Choroid plexus epithelial cell (primary cell): ENCODE results near the gene BMPR1A.
A peak's percentile ranks its signal among the peaks of the same experiment; 100 is the strongest.

ENCODE experiments used
- DNase-seq: peaks from one replicate; pipeline ENCODE4 v3.0.0-alpha.2; 2010; ENCODE audit warnings: low read depth
- H3K4me3 ChIP-seq: 2 replicates; pipeline ENCODE4 v1.5.1; 2011; ENCODE audit warnings: low read depth, mild to moderate bottlenecking, control low read depth, low read length, moderate library complexity
- TF ChIP-seq, protein P1 (sequence below): conservative IDR thresholded peaks from 2 replicates; pipeline ENCODE4 v1.5.1; 2011; ENCODE audit warnings: low read depth, mild to moderate bottlenecking, control low read depth, inconsistent platforms, low read length, moderate library complexity

BMPR1A gene

GRCh38 chr10:86942441-86943315 is 186.3 kb downstream of the BMPR1A start:
- no peak for DNase-seq
- TF ChIP-seq, protein P1, sequence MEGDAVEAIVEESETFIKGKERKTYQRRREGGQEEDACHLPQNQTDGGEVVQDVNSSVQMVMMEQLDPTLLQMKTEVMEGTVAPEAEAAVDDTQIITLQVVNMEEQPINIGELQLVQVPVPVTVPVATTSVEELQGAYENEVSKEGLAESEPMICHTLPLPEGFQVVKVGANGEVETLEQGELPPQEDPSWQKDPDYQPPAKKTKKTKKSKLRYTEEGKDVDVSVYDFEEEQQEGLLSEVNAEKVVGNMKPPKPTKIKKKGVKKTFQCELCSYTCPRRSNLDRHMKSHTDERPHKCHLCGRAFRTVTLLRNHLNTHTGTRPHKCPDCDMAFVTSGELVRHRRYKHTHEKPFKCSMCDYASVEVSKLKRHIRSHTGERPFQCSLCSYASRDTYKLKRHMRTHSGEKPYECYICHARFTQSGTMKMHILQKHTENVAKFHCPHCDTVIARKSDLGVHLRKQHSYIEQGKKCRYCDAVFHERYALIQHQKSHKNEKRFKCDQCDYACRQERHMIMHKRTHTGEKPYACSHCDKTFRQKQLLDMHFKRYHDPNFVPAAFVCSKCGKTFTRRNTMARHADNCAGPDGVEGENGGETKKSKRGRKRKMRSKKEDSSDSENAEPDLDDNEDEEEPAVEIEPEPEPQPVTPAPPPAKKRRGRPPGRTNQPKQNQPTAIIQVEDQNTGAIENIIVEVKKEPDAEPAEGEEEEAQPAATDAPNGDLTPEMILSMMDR = no peak
- peak overlapping the region; percentile 11 for H3K4me3 ChIP-seq

- no peak overlapping the region for H3K4me3 ChIP-seq
- no peak for DNase-seq
- TF ChIP-seq, protein P1 = no peak
These were observed 187.1 kb downstream of the BMPR1A start for GRCh38 chr10:86943316-86944030.

DNA sequence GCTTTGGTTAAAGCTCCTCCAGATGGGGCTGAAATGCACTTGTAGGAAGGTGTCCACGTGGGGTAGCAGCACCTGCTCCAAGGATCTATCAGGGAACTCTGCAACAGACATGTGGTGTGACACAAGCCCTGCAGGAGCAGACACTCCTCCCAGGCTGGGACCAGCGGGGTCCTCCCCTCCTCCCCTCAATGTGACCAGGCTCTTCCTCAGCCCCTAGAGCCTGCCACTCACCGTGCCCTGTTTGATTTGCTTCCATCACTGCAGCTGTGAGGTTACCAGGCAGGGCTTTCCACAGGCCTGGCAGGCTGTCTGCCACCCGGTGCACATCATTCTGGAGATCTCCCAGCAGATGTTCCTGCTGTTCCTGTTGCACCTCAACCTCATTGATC is 187.6 kb downstream of the BMPR1A start:
- DNase-seq = no peak
- no peak overlapping the region for H3K4me3 ChIP-seq
- TF ChIP-seq, protein P1 = no peak

- DNase-seq = peak; percentile 43
- TF ChIP-seq, protein P1 = no peak
- H3K4me3 ChIP-seq = no peak overlapping the region
These were observed 188.1 kb downstream of the BMPR1A start for GRCh38 chr10:86944471-86944870.

GRCh38 chr10:86944907-86945306 is 188.5 kb downstream of the BMPR1A start:
- no peak overlapping the region for H3K4me3 ChIP-seq
- TF ChIP-seq, protein P1 = no peak
- DNase-seq = no peak

DNA sequence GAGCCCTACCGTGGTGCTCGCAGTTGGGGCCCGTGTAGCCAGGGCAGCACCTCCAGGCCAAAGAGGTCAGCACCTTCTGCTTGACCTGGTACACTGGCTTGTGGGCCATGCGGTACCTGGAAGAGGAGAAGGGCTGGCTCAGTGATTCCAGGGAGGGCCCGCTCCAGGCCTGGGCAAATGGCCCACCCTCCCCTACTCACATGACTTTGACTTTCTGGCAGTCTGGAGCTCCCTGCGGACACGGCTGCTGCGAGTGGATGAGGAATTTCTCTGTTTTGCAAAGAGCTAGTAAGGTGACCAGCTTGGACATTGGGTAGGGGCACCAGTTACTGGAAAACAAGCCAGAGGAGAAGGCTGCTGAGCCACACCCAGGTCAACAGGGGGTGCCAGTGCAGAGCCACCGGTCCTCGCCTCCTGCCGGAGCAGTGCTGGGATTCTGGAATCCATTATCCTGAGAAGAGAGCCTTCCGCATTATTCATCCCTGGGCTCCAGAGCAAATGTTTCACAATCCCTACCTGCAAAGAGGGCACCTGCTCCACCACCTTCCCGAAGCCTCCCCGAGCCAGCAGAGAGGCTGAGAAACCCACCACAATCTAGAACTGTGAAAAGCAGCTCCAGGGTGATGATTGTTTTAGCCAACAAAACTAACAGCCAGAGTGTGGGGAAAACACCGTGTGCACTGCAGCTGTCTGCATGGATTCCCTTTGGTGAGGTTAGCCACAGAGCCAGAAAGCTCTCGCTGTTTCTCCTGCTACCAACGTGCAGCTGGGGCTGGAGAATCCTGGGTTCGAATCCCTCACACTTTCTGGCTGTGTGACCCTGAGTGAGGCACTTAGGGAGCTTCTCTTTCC is 189.2 kb downstream of the BMPR1A start:
- DNase-seq = no peak
- TF ChIP-seq, protein P1 = peak; percentile 47

More for the DNA sequence above, 189.2 kb downstream of the BMPR1A start:
- no peak overlapping the region for H3K4me3 ChIP-seq
